Keratinocyte (primary cell): ENCODE data around the gene ZNF521.

ENCODE experiments used
- CTCF ChIP-seq, 3 experiments: IDR thresholded peaks in 1 of 3; conservative IDR thresholded peaks in 1 of 3; optimal IDR thresholded peaks in 1 of 3; 2 replicates in 2 of 3; 3 replicates in 1 of 3; pipeline versions ENCODE3 to v1.5.1; 2011; ENCODE audit warnings: low read length in 3 of 3, mild to moderate bottlenecking in 3 of 3, moderate library complexity in 2 of 3, control low read depth in 1 of 3, inconsistent platforms in 1 of 3; ENCODE audit not compliant: insufficient read depth in 2 of 3; ENCODE audit errors: extremely low read depth in 1 of 3
- EZH2 ChIP-seq: IDR thresholded peaks from one replicate; pipeline ENCODE4 v1.6.1; 2012; ENCODE audit warnings: inconsistent platforms, mild to moderate bottlenecking, low read length, moderate library complexity

GRCh38 chr18:25050605-25051004 lies 301.4 kb downstream of the ZNF521 start:
- no peak for TF ChIP-seq CTCF (optimal IDR thresholded peaks at IDR 0.05 in 1 of 3, IDR thresholded peaks at IDR 0.05 in 1 of 3, conservative IDR thresholded peaks at IDR 0.05 in 1 of 3; ENCODE audit: extremely low read depth in 1 of 3, insufficient read depth in 2 of 3, low read length in 3 of 3)
- TF ChIP-seq EZH2, result no peak
